GM21447 (cell line): ENCODE measurements around the gene RAX.
"Not testable (repeated sequence)": the region's sequence is repeated elsewhere in the genome, so short reads cannot be mapped to it uniquely, and the experiment has no call there.

Experiments
- ATAC-seq: cut with Tn5 transposase; IDR thresholded peaks from one replicate; pipeline ENCODE4 v1.9.1; 2021; ENCODE audit not compliant: unreplicated experiment

The RAX gene

DNA sequence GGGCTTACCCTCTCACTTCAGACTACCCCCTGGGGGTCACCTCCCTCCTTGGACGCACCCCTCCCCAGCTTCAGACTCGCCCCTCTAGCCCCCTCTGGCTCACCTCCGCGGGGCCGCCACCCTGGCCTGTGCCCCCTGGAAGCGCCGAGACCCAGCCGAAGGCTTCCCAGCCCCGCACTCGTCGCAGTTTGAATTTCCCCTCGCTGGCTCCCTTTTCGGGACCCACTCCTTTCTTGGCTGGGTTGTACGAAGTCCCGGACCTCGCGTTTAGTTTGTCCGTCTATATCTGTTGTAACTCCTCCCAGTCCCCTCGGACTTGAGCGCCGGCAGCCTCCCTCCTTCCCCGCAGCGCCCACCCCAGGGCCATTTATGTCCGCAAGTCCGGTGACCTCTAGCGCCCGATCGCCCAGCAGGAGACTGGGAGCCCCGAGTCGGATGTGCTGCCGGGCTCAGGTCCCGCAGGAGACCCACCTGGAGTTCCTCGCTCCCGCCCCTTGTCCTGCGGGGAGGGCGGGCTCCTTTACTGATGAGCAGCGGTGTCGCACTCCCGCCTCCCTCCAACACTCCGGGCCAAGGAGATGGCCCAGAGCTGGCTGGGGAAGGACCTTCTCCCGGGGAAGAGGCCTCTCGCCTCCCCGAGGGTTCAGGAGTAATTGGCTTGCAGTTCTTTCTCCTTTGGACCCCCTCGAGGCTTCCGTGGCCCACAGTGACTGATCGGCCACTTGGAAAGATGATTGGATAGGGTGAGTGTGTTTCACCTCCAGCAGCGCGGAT is 692 bp upstream of the RAX start:
- ATAC-seq = no peak

DNA sequence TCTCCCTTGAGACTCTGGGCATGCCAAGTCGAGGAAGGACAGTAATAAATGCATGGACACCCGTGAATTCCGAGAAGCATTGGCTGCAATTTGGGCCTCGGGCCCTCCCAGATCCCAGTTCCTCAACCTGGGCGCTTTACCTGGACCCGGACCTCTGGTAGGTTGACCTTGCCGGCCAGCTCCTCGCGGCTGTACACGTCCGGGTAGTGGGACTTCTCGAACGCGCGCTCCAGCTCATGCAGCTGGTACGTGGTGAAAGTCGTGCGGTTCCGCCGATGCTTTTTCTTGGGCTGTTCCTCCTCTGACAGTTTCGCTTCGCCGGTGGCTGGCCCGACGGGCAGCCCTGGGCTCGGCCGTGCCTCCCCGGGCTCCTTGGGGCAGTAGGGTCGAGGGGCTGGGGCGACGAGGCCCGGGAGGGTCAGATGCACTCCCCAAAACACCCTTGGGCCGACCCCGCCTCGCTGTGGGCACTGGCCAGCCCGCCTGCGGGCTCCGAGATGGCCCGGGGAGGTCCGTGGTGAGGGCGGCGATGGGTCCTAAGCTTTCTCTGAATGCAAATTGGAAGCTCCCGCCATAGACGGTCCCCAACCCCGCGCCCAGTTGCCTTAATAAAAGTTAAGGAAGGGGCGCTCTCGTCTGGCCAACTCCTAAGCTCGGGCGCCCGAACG is 899 bp downstream of the RAX start:
- ATAC-seq = no peak

GRCh38 chr18:59271606-59272220 is 1.5 kb downstream of the RAX start:
- ATAC-seq = no peak

GRCh38 chr18:59270689-59271257 is 2.5 kb downstream of the RAX start:
- no peak for ATAC-seq

DNA sequence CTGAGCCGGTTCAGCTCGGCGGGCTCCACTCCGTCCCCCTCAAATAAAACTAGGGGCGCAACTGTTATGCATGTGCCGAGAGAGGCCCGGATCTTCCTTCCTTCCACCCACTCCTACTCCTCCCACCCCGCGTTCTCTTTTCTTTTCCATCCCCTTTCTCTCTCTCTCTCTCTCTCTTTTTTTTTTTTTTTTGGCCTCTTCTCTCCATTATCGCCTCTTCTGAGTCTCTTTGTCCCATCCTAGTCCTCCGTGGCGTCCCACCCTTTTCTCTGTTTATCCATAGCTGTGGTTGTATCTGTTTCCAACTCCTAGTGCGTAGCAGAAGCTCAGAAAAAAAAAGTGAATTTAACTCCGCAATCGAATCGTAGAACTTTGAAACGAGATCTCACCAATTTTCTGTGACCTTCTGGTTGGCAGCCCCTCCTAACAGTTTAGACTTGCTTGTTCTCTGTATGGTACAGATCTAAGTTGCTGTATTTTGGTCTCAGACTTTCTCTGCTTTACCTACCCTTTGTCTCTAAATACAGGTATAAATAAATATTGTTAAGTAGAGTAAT is 3.6 kb downstream of the RAX start:
- ATAC-seq = no peak

DNA sequence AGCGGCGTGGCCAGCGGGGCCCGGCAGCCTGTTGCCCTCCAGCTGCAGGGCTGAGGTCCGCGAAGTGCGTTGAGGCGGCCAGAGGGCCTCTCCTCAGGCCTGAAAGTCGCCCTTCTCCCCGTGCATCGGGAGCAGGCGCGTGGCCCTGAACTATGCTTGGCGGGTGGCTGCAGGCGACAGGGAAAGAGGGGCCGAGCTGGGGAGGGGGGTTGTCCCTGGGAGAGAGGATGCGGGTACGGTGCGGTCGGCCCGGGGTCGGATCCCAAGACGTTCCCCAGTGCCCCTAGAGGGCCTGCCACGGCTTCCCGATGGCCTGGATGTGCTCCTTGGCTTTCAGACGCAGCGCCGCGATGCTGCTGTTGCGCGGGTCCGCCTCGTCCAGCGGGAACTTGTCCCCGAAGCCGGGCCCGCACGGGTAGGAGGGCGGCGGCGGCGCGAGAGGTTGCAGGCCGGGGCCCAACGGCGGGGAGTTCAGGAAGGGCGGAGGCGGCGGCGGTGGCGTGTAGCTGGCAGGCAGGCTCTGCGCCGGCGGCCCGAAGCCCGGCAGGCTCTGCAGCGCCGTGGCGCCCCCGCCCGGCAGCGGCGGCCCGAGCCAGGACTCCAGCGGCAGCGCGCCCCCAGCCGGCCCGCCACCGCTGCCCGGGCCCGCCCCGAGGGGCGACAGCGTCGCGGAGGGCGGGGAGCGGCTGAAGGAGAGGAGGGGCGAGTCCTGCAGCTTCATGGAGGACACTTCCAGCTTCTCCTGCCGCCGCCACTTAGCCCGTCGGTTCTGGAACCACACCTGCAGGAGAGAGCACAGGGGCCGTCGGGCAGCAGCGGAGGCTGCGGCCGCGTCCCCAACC is 4.3 kb downstream of the RAX start:
- no peak for ATAC-seq

DNA sequence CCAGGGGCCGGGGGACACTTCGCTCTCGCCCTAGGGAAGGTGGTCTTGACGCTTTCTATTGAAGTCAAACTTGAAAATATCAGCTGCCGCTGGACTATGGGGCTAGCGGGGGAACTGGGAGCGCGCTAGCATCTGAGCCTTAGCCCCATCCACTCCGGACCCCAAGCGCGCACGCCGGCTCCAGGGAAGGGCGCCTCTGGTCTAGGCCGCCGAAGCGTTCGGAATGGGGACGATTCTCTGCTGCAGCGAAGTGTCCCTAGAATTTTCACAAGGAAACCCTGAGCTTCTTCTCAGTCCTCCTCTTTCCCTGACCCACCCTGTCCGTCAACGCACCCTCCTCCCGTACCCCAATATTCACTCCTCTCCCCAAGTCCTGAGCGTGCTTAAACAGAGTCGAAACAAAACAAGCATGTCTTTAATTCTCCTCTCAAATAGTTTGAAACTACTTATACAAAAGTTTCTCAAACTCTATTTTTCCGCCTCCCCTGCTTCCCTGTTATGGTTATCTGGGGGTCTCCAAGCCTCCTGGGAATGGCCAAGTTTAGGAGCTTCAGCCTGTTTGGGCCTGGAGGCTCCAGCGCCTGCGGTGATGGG is 5.0 kb downstream of the RAX start:
- ATAC-seq = no peak

- no peak for ATAC-seq
Observed at GRCh38 chr18:59267503-59268126, 5.6 kb downstream of the RAX start.

GRCh38 chr18:59266886-59267502 is 6.3 kb downstream of the RAX start:
- ATAC-seq = no peak

DNA sequence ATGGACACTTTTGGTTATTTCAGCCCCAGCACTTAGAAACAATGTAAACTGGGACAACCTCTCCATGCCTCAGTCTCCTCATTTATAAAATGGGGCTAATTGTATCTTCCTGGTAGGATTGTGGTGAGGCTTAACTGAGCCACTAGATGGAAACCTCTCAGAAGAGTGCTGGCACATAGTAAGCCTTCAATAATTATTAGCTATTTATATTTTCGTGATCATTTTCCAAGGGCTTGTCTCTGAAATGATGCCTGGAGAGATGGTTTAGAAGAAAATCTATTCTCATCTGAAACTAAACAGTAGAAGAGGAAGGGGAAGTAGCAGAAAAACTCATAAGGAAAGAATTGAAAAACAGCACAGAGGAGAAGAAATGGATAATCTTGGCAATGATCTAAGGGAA is 6.8 kb downstream of the RAX start:
- no peak for ATAC-seq

DNA sequence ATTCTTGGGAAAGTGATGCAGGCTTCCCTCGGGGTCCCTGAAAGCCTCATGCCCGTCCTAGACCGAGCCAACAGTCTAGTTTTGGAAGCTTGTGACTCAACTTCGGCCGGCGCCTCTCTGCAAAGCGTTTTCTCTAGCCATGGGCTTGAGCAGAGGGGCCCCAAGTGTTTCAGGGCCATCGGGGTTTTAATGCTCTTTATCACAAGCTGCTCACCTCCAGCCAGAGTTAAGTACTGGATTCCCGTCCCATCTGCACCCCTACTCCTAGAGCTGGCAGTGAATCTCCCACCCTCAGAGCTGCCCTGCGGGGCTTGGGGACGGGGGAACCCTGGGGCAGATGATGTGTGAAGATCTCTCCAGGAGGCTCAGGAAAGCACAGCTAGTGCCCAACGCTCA is 7.3 kb downstream of the RAX start:
- no peak for ATAC-seq

- ATAC-seq = no peak
Observed at GRCh38 chr18:59265246-59265973, 7.8 kb downstream of the RAX start.

DNA sequence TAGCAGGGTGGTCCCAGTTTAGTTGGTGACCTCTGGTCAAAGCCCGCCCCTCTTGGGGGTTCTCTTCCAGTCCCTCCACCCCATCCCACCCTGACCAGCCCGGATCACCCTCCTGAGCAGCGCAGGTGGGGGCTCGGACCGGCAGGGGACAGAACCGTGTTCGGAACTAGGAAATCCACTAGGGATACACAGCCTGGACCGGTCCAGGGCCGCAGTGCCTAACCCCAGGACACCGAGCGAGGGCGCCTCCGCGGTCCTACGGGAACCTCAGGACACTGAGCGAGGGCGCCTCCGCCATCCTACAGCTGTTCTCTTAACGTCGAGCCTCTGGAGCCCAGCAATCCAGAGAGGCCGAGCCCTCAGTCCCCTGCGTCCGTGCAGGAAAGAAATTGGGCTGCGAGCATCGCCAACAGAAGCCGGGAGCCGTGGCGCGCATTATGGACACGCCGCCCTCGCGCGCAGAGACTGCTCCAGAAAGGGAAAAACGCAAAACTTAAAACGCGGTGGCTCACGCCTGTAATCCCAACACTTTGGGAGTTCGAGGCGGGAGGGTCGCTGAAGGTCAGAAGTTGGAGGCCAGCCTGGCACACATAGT is 8.5 kb downstream of the RAX start:
- ATAC-seq = no peak

DNA sequence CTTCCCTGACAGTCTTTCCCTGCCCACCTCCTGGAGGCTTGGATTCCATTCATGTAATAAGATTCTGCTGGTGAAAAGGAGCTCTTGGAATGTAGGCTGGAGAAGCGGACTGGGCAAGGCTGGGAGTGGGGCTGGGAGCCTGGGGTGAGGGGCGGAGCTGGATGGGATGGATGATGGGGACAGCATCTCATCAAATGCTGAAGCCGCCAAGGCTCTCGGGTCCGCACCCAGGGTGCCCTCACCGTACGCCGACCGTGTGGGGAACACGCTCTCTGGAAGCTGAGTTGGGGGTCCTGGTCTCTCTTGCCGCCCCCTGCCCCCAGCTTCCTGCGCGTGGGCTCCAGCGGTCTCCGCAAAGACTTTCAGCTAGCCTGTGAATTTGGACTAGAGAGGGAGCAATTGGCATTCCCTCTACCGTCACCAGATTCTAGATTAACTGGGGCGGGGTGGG is 9.1 kb downstream of the RAX start:
- ATAC-seq = no peak

GRCh38 chr18:59263661-59264060 is 9.6 kb downstream of the RAX start:
- no peak for ATAC-seq

GRCh38 chr18:59262243-59262642 is 11.0 kb downstream of the RAX start:
- not testable (repeated sequence) for ATAC-seq

DNA sequence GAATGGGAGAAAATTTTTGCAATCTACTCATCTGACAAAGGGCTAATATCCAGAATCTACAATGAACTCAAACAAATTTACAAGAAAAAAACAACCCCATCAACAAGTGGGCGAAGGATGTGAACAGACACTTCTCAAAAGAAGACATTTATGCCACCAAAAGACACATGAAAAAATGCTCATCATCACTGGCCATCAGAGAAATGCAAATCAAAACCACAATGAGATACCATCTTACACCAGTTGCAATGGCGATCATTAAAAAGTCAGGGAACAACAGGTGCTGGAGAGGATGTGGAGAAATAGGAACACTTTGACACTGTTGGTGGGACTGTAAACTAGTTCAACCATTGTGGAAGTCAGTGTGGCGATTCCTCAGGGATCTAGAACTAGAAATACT is 11.4 kb downstream of the RAX start:
- ATAC-seq = not testable (repeated sequence)

DNA sequence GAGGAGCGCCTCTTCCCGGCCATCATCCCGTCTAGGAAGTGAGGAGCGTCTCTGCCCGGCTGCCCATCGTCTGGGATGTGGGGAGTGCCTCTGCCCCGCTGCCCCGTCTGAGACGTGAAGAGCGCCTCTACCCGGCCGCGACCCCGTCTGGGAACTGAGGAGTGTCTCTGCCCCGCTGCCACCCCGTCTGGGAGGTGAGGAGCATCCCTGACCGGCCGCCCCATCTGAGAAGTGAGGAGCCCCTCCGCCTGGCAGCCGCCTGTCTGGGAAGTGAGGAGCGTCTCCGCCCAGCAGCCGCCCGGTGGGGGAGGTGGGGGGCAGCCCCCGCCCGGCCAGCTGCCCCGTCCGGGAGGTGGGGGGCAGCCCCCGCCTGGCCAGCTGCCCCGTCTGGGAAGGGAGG is 17.8 kb downstream of the RAX start:
- ATAC-seq = not testable (repeated sequence)
